ENCODE results near the gene HRAS. TPM values are rescaled to one million over a fixed set of nuclear protein-coding genes. Genes with fewer than 3 reads are reported as not detected.
A peak's percentile ranks its signal among the peaks of the same experiment; 100 is the strongest.
"Not testable (repeated sequence)": the region's sequence is repeated elsewhere in the genome, so short reads cannot be mapped to it uniquely, and the experiment has no call there.

Gene HRAS
- 7.1 TPM for total RNA-seq

DNA sequence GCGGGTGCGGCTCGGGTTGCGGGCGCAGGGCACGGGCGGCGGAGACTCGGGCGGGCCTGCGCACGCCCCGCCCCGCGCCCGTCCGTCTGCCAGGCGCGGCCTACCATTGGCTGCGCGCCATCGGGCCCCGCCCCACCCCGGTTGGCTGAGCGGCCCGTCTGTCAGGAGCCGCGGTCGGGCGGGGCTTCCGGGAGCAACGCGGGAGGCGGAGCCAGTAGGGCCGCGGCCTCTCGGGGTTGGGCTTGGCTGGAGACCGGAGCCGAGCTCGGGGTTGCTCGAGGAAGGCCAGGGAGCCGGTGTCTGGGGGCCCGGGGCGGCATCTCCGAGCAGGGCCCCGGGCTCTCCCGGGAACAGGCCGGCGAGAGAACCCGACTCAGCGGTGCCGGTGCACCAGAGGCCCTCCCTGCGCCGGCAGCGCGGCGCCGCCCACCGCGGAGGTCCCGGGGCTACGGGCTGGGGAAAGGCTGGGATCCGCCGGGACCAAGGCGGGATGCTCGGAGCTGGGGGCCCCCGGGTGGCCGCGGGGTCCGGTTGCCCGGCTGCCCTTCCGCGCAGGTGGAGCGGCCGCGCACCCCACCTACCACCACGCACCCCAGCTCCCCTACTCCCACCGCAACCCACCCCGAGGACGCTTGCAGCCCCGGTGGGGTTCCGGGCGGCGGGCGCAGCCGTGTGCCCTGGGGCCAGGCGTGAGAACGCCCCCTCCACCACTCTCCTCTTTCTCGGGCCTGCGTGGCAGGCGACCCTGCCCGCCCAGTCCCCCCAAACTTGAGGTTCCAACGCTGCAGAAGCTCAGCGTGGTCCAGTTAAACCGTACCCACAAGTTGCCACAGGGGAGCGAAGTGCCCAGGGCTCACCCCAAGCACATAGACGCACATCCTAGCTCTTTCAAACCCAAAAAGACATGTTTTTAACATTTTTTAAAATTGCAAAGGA, at the start of gene HRAS:
TSS of gene HRAS (minus strand) at position 58 of the 936 bp plus-strand sequence.
- H3K27me3 ChIP-seq (ENCODE audit: insufficient read depth, low read length) = no peaks in the 10 kb centered on the region
- H3K9me3 ChIP-seq (ENCODE audit: low read depth, low read length) = no peaks in the 10 kb centered on the region
- H3K4me1 ChIP-seq (ENCODE audit: insufficient read depth, low read length) = peaks cover 42% of the 10 kb centered on the region
- H3K4me3 ChIP-seq (ENCODE audit: low read length) = peak within 1 kb of the TSS; percentile 57

GRCh38 chr11:584287-584686, 48.9 kb upstream of the HRAS start:
- no peaks in the 10 kb centered on the region for H3K27me3 ChIP-seq (ENCODE audit: insufficient read depth, low read length)
- H3K4me3 ChIP-seq (ENCODE audit: low read length) = no peak overlapping the region
- no peaks in the 10 kb centered on the region for H3K9me3 ChIP-seq (ENCODE audit: low read depth, low read length)
- peaks cover 30% of the 10 kb centered on the region for H3K4me1 ChIP-seq (ENCODE audit: insufficient read depth, low read length)

DNA sequence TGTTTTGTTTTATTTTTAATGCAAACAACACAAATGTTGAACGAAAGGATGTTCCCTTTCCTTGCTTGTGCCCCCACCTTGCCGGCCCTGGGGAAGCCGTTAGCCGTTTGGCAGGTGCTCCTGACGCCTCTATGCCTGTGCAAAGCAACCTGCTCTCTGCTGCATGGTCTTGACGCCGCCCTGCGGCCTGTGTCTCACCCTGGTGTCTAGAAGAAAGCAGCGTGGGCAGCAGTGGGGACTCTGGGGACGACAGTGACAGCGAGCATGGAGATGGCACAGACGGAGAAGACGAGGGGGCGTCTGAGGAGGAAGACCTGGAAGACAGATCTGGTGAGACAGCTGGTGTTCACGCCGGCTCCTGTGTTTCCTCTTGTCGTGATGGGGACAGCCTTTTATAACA, 46.4 kb upstream of the HRAS start:
- Histone ChIP-seq H3K4me3 (ENCODE audit: low read length) (no peak overlapping the region), H3K4me1 (ENCODE audit: insufficient read depth, low read length) (peaks cover 35% of the 10 kb centered on the region), H3K9me3 (ENCODE audit: low read depth, low read length) (no peaks in the 10 kb centered on the region), H3K27me3 (ENCODE audit: insufficient read depth, low read length) (no peaks in the 10 kb centered on the region)

- H3K4me1 ChIP-seq (ENCODE audit: insufficient read depth, low read length) = peaks cover 31% of the 10 kb centered on the region
- no peak overlapping the region for H3K4me3 ChIP-seq (ENCODE audit: low read length)
- H3K9me3 ChIP-seq (ENCODE audit: low read depth, low read length) = no peaks in the 10 kb centered on the region
- no peaks in the 10 kb centered on the region for H3K27me3 ChIP-seq (ENCODE audit: insufficient read depth, low read length)
Observed at GRCh38 chr11:581342-581741, 46.0 kb upstream of the HRAS start.

GRCh38 chr11:579830-580601, 44.6 kb upstream of the HRAS start:
- peaks cover 37% of the 10 kb centered on the region for H3K4me1 ChIP-seq (ENCODE audit: insufficient read depth, low read length)
- H3K27me3 ChIP-seq (ENCODE audit: insufficient read depth, low read length) = peaks cover 1% of the 10 kb centered on the region
- no peaks in the 10 kb centered on the region for H3K9me3 ChIP-seq (ENCODE audit: low read depth, low read length)
- H3K4me3 ChIP-seq (ENCODE audit: low read length) = no peak overlapping the region

DNA sequence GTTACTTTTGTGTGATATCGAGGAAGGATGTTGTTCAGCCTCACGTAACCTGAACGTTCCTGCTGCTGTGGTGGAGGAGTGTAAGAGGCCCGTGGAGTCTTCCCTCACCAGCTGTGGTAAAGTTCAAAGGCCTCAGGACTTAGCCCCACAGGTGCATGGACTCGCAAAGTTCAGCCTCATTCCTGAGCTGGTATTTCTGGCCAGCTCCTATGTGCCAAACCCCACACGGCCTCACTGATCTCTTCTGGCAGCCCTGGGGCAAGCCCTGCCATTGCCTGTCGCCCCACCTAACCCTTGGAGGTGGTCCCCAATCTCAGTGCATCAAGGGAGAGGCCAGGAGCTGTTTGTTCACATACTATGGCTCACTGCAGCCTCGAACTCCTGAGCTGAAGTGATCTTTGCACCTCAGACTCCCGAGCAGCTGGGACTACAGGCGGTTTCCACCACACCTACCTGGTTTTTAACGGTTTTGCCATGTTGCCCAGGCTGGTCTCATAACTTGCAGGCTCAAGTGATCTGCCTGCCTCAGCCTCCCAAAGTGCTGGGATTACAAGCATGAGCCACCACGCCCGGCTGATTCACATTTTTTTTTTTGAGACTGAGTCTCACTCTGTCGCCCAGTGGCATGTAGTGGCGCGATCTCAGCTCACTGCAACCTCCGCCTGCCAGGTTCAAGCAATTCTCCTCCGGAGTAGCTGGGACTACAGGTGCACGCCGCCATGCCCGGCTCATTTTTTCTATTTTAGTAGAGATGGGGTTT, 43.1 kb upstream of the HRAS start:
- Histone ChIP-seq H3K9me3 (ENCODE audit: low read depth, low read length) (no peaks in the 10 kb centered on the region), H3K4me1 (ENCODE audit: insufficient read depth, low read length) (peaks cover 40% of the 10 kb centered on the region), H3K4me3 (ENCODE audit: low read length) (no peak overlapping the region), H3K27me3 (ENCODE audit: insufficient read depth, low read length) (peaks cover 7% of the 10 kb centered on the region)

GRCh38 chr11:577611-577894, 42.2 kb upstream of the HRAS start:
- H3K4me1 ChIP-seq (ENCODE audit: insufficient read depth, low read length) = peaks cover 40% of the 10 kb centered on the region
- no peaks in the 10 kb centered on the region for H3K9me3 ChIP-seq (ENCODE audit: low read depth, low read length)
- H3K27me3 ChIP-seq (ENCODE audit: insufficient read depth, low read length) = peaks cover 7% of the 10 kb centered on the region
- no peak overlapping the region for H3K4me3 ChIP-seq (ENCODE audit: low read length)

DNA sequence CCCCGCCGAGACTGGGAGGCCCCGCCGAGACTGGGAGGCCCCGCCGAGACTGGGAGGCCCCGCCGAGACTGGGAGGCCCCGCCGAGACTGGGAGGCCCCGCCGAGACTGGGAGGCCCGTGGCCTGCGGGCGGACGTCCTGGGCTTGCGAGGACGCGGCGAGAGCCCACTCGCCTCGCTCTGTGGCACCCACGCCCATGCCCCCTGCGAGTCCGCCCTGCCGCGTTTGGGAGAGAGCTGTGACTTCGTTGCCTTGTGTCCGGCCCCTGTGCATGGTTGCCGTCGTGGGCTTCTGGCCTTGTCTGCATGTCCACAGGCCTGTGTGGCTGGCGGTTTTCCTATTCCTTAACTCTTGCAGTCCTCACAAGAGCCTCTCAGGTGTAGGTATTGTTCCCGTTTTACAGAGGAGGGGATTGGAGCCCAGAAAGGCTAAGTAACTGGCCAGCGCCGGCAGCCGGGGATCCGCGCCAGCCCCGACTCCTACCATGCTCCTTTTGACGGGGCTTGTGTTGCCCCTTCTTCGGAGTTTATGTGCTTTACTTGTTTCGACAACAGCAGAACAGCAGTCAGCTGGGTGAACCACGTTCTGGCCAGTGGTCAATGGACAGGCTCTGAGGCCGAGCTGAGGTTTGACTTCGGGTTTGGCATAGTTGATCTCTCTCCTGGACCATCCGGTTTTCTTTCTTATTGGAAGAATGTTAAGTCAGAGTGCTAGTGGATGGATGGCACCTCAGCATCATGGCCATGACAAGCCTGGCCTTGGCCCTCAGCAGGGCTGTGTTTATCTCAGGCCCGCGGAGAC, 41.6 kb upstream of the HRAS start:
- H3K4me3 ChIP-seq (ENCODE audit: low read length) = peak overlapping the region; percentile 76
- peaks cover 7% of the 10 kb centered on the region for H3K27me3 ChIP-seq (ENCODE audit: insufficient read depth, low read length)
- H3K4me1 ChIP-seq (ENCODE audit: insufficient read depth, low read length) = peaks cover 40% of the 10 kb centered on the region
- H3K9me3 ChIP-seq (ENCODE audit: low read depth, low read length) = no peaks in the 10 kb centered on the region

DNA sequence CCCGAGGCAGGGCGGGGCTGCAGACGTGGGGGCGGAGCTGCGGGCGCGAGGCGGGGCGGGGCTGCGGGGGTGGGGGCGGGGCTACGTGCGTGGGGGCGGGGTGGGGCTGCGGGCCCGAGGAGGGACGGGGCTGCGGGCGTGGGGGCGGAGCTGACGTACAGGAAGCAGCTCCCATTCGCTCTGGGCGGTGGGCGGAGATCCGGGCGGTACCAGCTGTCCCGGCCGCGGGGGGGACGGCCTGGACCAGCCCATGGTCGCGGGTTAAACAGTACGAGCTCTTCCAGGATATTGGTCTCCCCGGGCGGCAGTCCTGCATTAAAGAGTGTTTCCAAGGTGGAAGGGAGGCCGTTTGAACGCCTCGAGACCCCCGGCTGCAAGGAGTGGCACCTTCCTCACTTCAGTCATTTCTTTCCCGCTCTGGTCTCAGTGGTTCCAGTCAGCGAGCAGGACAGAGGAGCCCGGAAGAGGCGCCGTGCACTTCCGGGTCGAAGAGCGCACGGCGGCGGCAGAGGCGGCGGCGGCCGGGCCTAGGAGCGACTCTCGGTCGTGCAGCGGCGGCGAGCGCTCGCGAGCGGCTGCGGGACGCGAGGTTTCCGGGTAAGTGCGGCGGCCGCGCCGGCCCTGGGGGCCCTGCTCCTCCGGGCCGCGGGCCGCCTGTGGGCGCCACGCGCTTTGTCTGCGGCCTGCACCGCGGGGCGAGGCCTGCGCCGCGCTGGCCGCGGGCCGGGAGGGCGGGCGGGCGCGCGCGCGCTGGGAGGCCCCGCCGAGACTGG, 40.8 kb upstream of the HRAS start, which contains the start of gene PHRF1:
TSS of gene PHRF1 (plus strand) at position 475 of the 773 bp plus-strand sequence. CDS start 5,043 bp downstream, outside the sequence.
- H3K4me1 ChIP-seq (ENCODE audit: insufficient read depth, low read length) = peaks cover 40% of the 10 kb centered on the region
- H3K27me3 ChIP-seq (ENCODE audit: insufficient read depth, low read length) = peaks cover 7% of the 10 kb centered on the region
- H3K4me3 ChIP-seq (ENCODE audit: low read length) = peak within 1 kb of the TSS; percentile 76
- no peaks in the 10 kb centered on the region for H3K9me3 ChIP-seq (ENCODE audit: low read depth, low read length)

DNA sequence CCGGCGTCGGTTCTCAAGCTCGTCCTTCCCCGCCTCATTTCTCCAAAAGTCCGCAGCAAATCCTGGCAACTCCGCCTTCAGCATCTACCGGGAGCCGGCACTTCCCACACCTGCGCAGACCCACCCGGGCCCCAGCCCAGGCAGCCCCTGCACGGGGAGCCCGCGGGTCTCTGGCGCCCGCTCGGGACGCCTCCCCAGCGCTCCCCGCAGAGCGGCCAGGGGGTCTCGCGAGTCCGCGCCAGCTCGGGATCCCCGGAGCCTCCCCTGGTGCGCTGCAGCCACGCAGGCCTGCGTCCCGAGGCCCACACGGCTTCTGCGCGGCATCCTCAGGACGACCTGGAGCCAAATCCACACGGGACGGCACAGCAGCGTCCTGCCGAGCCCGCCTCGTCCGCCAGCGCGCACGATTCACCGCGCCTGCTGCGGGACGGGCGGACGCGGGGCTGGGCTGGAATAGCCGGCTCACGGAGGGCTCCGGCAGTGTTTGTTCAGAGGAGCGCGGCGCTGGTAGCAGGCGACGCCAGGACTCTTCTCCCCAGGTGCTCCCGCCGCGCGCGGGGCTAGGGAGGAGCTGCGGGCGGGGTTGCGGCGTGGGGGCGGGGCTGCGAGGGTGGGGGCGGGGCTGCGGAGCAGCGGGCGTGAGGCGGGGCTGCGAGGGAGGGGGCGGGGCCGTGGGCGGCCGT, 40.1 kb upstream of the HRAS start:
- Histone ChIP-seq H3K4me1 (ENCODE audit: insufficient read depth, low read length) (peaks cover 40% of the 10 kb centered on the region), H3K9me3 (ENCODE audit: low read depth, low read length) (no peaks in the 10 kb centered on the region), H3K27me3 (ENCODE audit: insufficient read depth, low read length) (peaks cover 7% of the 10 kb centered on the region), H3K4me3 (ENCODE audit: low read length) (peak overlapping the region; percentile 38)

GRCh38 chr11:574632-575312, 39.4 kb upstream of the HRAS start:
- peaks cover 37% of the 10 kb centered on the region for H3K4me1 ChIP-seq (ENCODE audit: insufficient read depth, low read length)
- no peaks in the 10 kb centered on the region for H3K9me3 ChIP-seq (ENCODE audit: low read depth, low read length)
- no peak overlapping the region for H3K4me3 ChIP-seq (ENCODE audit: low read length)
- H3K27me3 ChIP-seq (ENCODE audit: insufficient read depth, low read length) = peaks cover 7% of the 10 kb centered on the region

- H3K27me3 ChIP-seq (ENCODE audit: insufficient read depth, low read length); H3K4me3 ChIP-seq (ENCODE audit: low read length); H3K9me3 ChIP-seq (ENCODE audit: low read depth, low read length): not testable (repeated sequence)
- H3K4me1 ChIP-seq (ENCODE audit: insufficient read depth, low read length) = peaks cover 36% of the 10 kb centered on the region
Observed at GRCh38 chr11:574031-574570, 38.7 kb upstream of the HRAS start.
